ENCODE results near the gene TMTC2. TPM values are rescaled to one million over a fixed set of nuclear protein-coding genes. Genes with fewer than 3 reads are reported as not detected.
"Not testable (repeated sequence)": the region's sequence is repeated elsewhere in the genome, so short reads cannot be mapped to it uniquely, and the experiment has no call there.

TMTC2 gene
- total RNA-seq, 5 donors from 2014 or later (not counting 1 experiment from before 2014, with no cell fraction given): 3.6 to 5.4 (median 4.4) TPM

DNA sequence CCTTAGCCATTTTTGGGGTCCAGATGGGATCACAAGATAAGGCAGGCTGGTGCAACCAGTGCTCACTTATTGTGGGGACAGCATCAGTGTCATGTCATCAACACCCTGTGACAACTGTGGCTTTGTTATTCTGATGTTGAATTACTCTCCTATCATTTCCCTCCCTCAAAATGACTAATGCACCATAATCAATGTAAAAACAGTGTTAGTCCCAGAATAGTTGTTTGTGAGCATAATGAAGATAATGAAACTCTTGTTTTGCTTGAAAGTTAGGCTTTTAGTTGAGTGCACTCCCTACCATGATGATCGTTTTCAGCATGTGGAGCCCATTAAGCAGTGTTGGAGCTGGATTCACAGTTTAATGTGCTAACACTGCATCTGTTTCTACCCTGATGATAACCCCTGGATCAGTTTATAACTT is 151.4 kb downstream of the TMTC2 start:
- no peak overlapping the region for H3K4me3 Mint-ChIP-seq
- no peaks in the 10 kb centered on the region for H3K27me3 Mint-ChIP-seq
- H3K4me1 ChIP-seq (ENCODE audit: control insufficient read depth in 1 of 2, extremely low read depth in 1 of 2, insufficient read depth in 2 of 2, low read length in 2 of 2): no peaks in the 10 kb centered on the region
- WGBS (ENCODE audit: insufficient coverage): no CpG with 5 or more reads among the region's 1 CpG
- no peaks in the 10 kb centered on the region for H3K36me3 ChIP-seq (ENCODE audit: control insufficient read depth in 2 of 2, extremely low read depth in 1 of 2, insufficient read depth in 1 of 2, low read length in 1 of 2)
- no peaks in the 10 kb centered on the region for H3K9me3 Mint-ChIP-seq
- no peak overlapping the region for H3K4me3 ChIP-seq (ENCODE audit: control insufficient read depth in 1 of 2, extremely low read depth in 1 of 2, low read length in 1 of 2)
- no peak overlapping the region for H3K27ac ChIP-seq (ENCODE audit: low read length)
- ChIA-PET POLR2A (no interaction called here), CTCF (interaction anchor here in 1 of 2 donors (0.6 to 0.7 kb wide), 2 partner anchors 100 to 1885 kb away, joined by 3 read pairs; no protein-coding TSS in a partner anchor)
- ATAC-seq (replicated peaks in 1 of 4) (no peak), DNase-seq (no peak)
- no peaks in the 10 kb centered on the region for H3K27me3 ChIP-seq (replicated peaks in 1 of 2; ENCODE audit: control insufficient read depth in 2 of 2, extremely low read depth in 1 of 2, insufficient read depth in 2 of 2, low read length in 1 of 2)
- peaks cover 1% of the 10 kb centered on the region for H3K36me3 Mint-ChIP-seq
- no peaks in the 10 kb centered on the region for H3K9me3 ChIP-seq
- no peaks in the 10 kb centered on the region for H3K4me1 Mint-ChIP-seq
- no peak overlapping the region for H3K27ac Mint-ChIP-seq

- no CpG with 5 or more reads among the region's 1 CpG for WGBS (ENCODE audit: insufficient coverage)
- no peaks in the 10 kb centered on the region for H3K9me3 ChIP-seq
- ATAC-seq (replicated peaks in 1 of 4): no peak
- no peak overlapping the region for H3K4me3 ChIP-seq (ENCODE audit: control insufficient read depth in 1 of 2, extremely low read depth in 1 of 2, low read length in 1 of 2)
- Mint-ChIP-seq H3K27ac (no peak overlapping the region), H3K36me3 (peaks cover 4% of the 10 kb centered on the region), H3K4me1 (no peaks in the 10 kb centered on the region), H3K27me3 (no peaks in the 10 kb centered on the region), H3K4me3 (no peak overlapping the region), H3K9me3 (no peaks in the 10 kb centered on the region)
- no peaks in the 10 kb centered on the region for H3K27me3 ChIP-seq (replicated peaks in 1 of 2; ENCODE audit: control insufficient read depth in 2 of 2, extremely low read depth in 1 of 2, insufficient read depth in 2 of 2, low read length in 1 of 2)
- no peak overlapping the region for H3K27ac ChIP-seq (ENCODE audit: low read length)
- ChIA-PET POLR2A (no interaction called here), CTCF (interaction anchor here in 1 of 2 donors (0.7 kb wide), 1 partner anchor 101 kb away, joined by 3 read pairs; no protein-coding TSS in a partner anchor)
- no peaks in the 10 kb centered on the region for H3K36me3 ChIP-seq (ENCODE audit: control insufficient read depth in 2 of 2, extremely low read depth in 1 of 2, insufficient read depth in 1 of 2, low read length in 1 of 2)
- no peak for DNase-seq
- H3K4me1 ChIP-seq (ENCODE audit: control insufficient read depth in 1 of 2, extremely low read depth in 1 of 2, insufficient read depth in 2 of 2, low read length in 2 of 2): no peaks in the 10 kb centered on the region
These were observed 152.1 kb downstream of the TMTC2 start for GRCh38 chr12:82838827-82839226.

DNA sequence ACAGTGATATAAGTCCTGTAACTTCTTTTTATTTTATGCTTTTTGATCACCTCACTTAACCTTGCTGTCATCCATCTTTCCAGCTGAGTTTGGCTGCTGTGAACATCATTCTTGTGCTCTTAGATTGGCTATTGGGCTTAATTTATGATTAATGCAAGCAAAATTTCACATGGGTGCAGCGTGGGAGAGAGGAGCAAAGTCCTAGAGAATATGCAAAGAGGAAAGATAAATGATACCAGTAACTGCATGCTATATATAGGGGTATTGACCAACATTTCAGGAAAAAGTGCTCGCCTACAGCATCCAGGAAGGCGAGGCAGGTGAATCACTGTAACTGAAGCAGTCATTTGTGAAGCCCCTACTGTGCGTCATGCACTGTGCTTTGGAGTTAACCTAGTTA is 153.1 kb downstream of the TMTC2 start:
- H3K4me3 ChIP-seq (ENCODE audit: control insufficient read depth in 1 of 2, extremely low read depth in 1 of 2, low read length in 1 of 2): no peak overlapping the region
- no peak overlapping the region for H3K4me3 Mint-ChIP-seq
- no peak overlapping the region for H3K27ac Mint-ChIP-seq
- H3K4me1 Mint-ChIP-seq: no peaks in the 10 kb centered on the region
- no peak overlapping the region for H3K27ac ChIP-seq (ENCODE audit: low read length)
- peaks cover 4% of the 10 kb centered on the region for H3K36me3 Mint-ChIP-seq
- no peaks in the 10 kb centered on the region for H3K27me3 ChIP-seq (replicated peaks in 1 of 2; ENCODE audit: control insufficient read depth in 2 of 2, extremely low read depth in 1 of 2, insufficient read depth in 2 of 2, low read length in 1 of 2)
- no CpG with 5 or more reads among the region's 4 CpGs for WGBS (ENCODE audit: insufficient coverage)
- no peak for DNase-seq
- H3K9me3 ChIP-seq: no peaks in the 10 kb centered on the region
- CTCF ChIA-PET: interaction anchor here in 1 of 2 donors (0.6 kb wide), 1 partner anchor 955 kb away, joined by 3 read pairs; no protein-coding TSS in a partner anchor
- H3K4me1 ChIP-seq (ENCODE audit: control insufficient read depth in 1 of 2, extremely low read depth in 1 of 2, insufficient read depth in 2 of 2, low read length in 2 of 2): no peaks in the 10 kb centered on the region
- H3K27me3 Mint-ChIP-seq: no peaks in the 10 kb centered on the region
- no peak for ATAC-seq (replicated peaks in 1 of 4)
- POLR2A ChIA-PET: no interaction called here
- no peaks in the 10 kb centered on the region for H3K36me3 ChIP-seq (ENCODE audit: control insufficient read depth in 2 of 2, extremely low read depth in 1 of 2, insufficient read depth in 1 of 2, low read length in 1 of 2)
- H3K9me3 Mint-ChIP-seq: no peaks in the 10 kb centered on the region

DNA sequence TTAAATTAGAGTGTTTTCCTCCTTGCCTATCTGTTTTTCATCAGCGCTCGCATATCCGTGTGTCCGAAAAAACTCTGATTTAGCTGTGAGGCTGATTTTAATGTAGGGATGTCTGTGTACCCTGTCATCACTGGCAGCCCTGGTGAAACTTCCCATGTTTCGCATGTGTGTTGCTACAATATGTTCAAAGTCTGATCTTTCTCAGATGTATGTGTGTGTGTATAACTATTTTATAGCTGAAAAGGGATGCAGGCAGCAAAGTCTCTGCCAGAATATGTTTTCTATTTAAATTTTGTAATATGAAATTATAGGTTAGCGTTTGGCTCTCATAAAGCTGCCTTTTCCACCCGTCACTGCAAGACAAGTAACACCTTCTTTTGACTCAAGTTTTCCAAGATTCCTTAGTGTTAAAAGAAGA is 154.8 kb downstream of the TMTC2 start:
- H3K36me3 ChIP-seq (ENCODE audit: control insufficient read depth in 2 of 2, extremely low read depth in 1 of 2, insufficient read depth in 1 of 2, low read length in 1 of 2): no peaks in the 10 kb centered on the region
- H3K27ac Mint-ChIP-seq: no peak overlapping the region
- ATAC-seq (replicated peaks in 1 of 4): no peak
- no peak overlapping the region for H3K27ac ChIP-seq (ENCODE audit: low read length)
- no peaks in the 10 kb centered on the region for H3K4me1 Mint-ChIP-seq
- no peaks in the 10 kb centered on the region for H3K9me3 ChIP-seq
- H3K27me3 ChIP-seq (replicated peaks in 1 of 2; ENCODE audit: control insufficient read depth in 2 of 2, extremely low read depth in 1 of 2, insufficient read depth in 2 of 2, low read length in 1 of 2): no peaks in the 10 kb centered on the region
- 100% methylated on average over 3 of the region's 7 CpGs for WGBS (ENCODE audit: insufficient coverage)
- no peak for DNase-seq
- H3K4me3 Mint-ChIP-seq: no peak overlapping the region
- CTCF ChIA-PET: no interaction called here
- H3K4me1 ChIP-seq (ENCODE audit: control insufficient read depth in 1 of 2, extremely low read depth in 1 of 2, insufficient read depth in 2 of 2, low read length in 2 of 2): no peaks in the 10 kb centered on the region
- H3K4me3 ChIP-seq (ENCODE audit: control insufficient read depth in 1 of 2, extremely low read depth in 1 of 2, low read length in 1 of 2): no peak overlapping the region
- H3K36me3 Mint-ChIP-seq: peaks cover 4% of the 10 kb centered on the region
- POLR2A ChIA-PET: no interaction called here
- H3K9me3 Mint-ChIP-seq: no peaks in the 10 kb centered on the region
- H3K27me3 Mint-ChIP-seq: no peaks in the 10 kb centered on the region

- no peaks in the 10 kb centered on the region for H3K4me1 Mint-ChIP-seq
- H3K36me3 Mint-ChIP-seq: peaks cover 4% of the 10 kb centered on the region
- 100% methylated on average over 1 of the region's 3 CpGs for WGBS (ENCODE audit: insufficient coverage)
- no peaks in the 10 kb centered on the region for H3K4me1 ChIP-seq (ENCODE audit: control insufficient read depth in 1 of 2, extremely low read depth in 1 of 2, insufficient read depth in 2 of 2, low read length in 2 of 2)
- no peak overlapping the region for H3K4me3 Mint-ChIP-seq
- ChIA-PET CTCF (no interaction called here), POLR2A (no interaction called here)
- H3K4me3 ChIP-seq (ENCODE audit: control insufficient read depth in 1 of 2, extremely low read depth in 1 of 2, low read length in 1 of 2): no peak overlapping the region
- DNase-seq: no peak
- H3K27me3 ChIP-seq (replicated peaks in 1 of 2; ENCODE audit: control insufficient read depth in 2 of 2, extremely low read depth in 1 of 2, insufficient read depth in 2 of 2, low read length in 1 of 2): no peaks in the 10 kb centered on the region
- no peak for ATAC-seq (replicated peaks in 1 of 4)
- H3K27ac Mint-ChIP-seq: no peak overlapping the region
- no peaks in the 10 kb centered on the region for H3K9me3 ChIP-seq
- H3K9me3 Mint-ChIP-seq: no peaks in the 10 kb centered on the region
- no peak overlapping the region for H3K27ac ChIP-seq (ENCODE audit: low read length)
- H3K27me3 Mint-ChIP-seq: no peaks in the 10 kb centered on the region
- H3K36me3 ChIP-seq (ENCODE audit: control insufficient read depth in 2 of 2, extremely low read depth in 1 of 2, insufficient read depth in 1 of 2, low read length in 1 of 2): no peaks in the 10 kb centered on the region
These were observed 155.8 kb downstream of the TMTC2 start for GRCh38 chr12:82842480-82842879.

DNA sequence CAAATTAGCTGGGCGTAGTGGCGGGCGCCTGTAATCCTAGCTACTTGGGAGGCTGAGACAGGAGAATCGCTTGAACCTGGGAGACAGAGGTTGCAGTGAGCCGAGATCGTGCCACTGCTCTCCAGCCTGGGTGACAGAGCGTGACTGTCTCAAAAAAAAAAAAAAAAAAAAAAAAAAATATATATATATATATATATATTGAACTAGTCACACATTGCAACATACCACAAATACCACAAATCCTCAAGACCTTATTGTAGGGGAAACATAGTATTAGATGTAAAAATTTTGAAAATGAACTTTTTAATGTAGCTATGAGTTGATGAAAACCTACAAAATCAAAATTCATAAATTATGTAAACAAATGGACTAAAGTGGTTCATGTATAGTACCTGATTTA is 158.4 kb downstream of the TMTC2 start:
- POLR2A ChIA-PET: not testable (repeated sequence)
- WGBS (ENCODE audit: insufficient coverage): no CpG with 5 or more reads among the region's 7 CpGs

GRCh38 chr12:82848845-82849244 is 162.1 kb downstream of the TMTC2 start:
- WGBS (ENCODE audit: insufficient coverage): 100% methylated on average over 3 of the region's 3 CpGs
- Histone ChIP-seq H3K4me1 (ENCODE audit: control insufficient read depth in 1 of 2, extremely low read depth in 1 of 2, insufficient read depth in 2 of 2, low read length in 2 of 2) (no peaks in the 10 kb centered on the region), H3K9me3 (no peaks in the 10 kb centered on the region), H3K4me3 (ENCODE audit: control insufficient read depth in 1 of 2, extremely low read depth in 1 of 2, low read length in 1 of 2) (no peak overlapping the region), H3K27me3 (replicated peaks in 1 of 2; ENCODE audit: control insufficient read depth in 2 of 2, extremely low read depth in 1 of 2, insufficient read depth in 2 of 2, low read length in 1 of 2) (no peaks in the 10 kb centered on the region), H3K27ac (ENCODE audit: low read length) (no peak overlapping the region), H3K36me3 (ENCODE audit: control insufficient read depth in 2 of 2, extremely low read depth in 1 of 2, insufficient read depth in 1 of 2, low read length in 1 of 2) (no peaks in the 10 kb centered on the region)
- DNase-seq (no peak), ATAC-seq (replicated peaks in 1 of 4) (no peak)
- ChIA-PET CTCF (no interaction called here), POLR2A (no interaction called here)
- H3K4me3 Mint-ChIP-seq: no peak overlapping the region
- H3K27ac Mint-ChIP-seq: no peak overlapping the region
- H3K9me3 Mint-ChIP-seq: no peaks in the 10 kb centered on the region
- H3K4me1 Mint-ChIP-seq: no peaks in the 10 kb centered on the region
- peaks cover 4% of the 10 kb centered on the region for H3K36me3 Mint-ChIP-seq
- H3K27me3 Mint-ChIP-seq: no peaks in the 10 kb centered on the region

More for the DNA sequence above, 158.4 kb downstream of the TMTC2 start:
- not testable (repeated sequence) for ATAC-seq (replicated peaks in 1 of 4); H3K9me3 Mint-ChIP-seq; H3K4me1 Mint-ChIP-seq; H3K9me3 ChIP-seq; H3K27me3 Mint-ChIP-seq; H3K36me3 ChIP-seq (ENCODE audit: control insufficient read depth in 2 of 2, extremely low read depth in 1 of 2, insufficient read depth in 1 of 2, low read length in 1 of 2); H3K4me1 ChIP-seq (ENCODE audit: control insufficient read depth in 1 of 2, extremely low read depth in 1 of 2, insufficient read depth in 2 of 2, low read length in 2 of 2); DNase-seq; H3K27me3 ChIP-seq (replicated peaks in 1 of 2; ENCODE audit: control insufficient read depth in 2 of 2, extremely low read depth in 1 of 2, insufficient read depth in 2 of 2, low read length in 1 of 2); H3K27ac ChIP-seq (ENCODE audit: low read length); H3K36me3 Mint-ChIP-seq; H3K27ac Mint-ChIP-seq; H3K4me3 Mint-ChIP-seq; H3K4me3 ChIP-seq (ENCODE audit: control insufficient read depth in 1 of 2, extremely low read depth in 1 of 2, low read length in 1 of 2)
- CTCF ChIA-PET: interaction anchor here in 1 of 2 donors (0.7 to 0.8 kb wide), 2 partner anchors 23 to 31 kb away, joined by 4 to 6 read pairs; no protein-coding TSS in a partner anchor
